Mesothelial cell of epicardium (in vitro differentiated cells): ENCODE measurements around the gene COL5A1. TPM values are rescaled to one million over a fixed set of nuclear protein-coding genes. Genes with fewer than 3 reads are reported as not detected.

ENCODE experiments used
- DNase-seq, 2 experiments: peaks; one replicate each; pipeline ENCODE4 v3.0.0; 2021; ENCODE audit warnings: low spot score in 2 of 2; ENCODE audit not compliant: unreplicated experiment in 2 of 2
- H3K27ac Mint-ChIP-seq: 2 replicates; pipeline ENCODE4 v1.8.0; 2021; ENCODE audit warnings: mixed read lengths
- H3K27me3 Mint-ChIP-seq: 2 replicates; pipeline ENCODE4 v1.8.0; 2021; ENCODE audit warnings: low read depth, mixed read lengths
- H3K36me3 Mint-ChIP-seq: 2 replicates; pipeline ENCODE4 v1.8.0; 2021; ENCODE audit warnings: mixed read lengths
- H3K4me1 Mint-ChIP-seq: 2 replicates; pipeline ENCODE4 v1.8.0; 2021; ENCODE audit warnings: mixed read lengths
- H3K4me3 Mint-ChIP-seq: 2 replicates; pipeline ENCODE4 v1.8.0; 2021; ENCODE audit warnings: mild to moderate bottlenecking, moderate library complexity, mixed read lengths
- H3K9me3 Mint-ChIP-seq: 2 replicates; pipeline ENCODE4 v1.8.0; 2021; ENCODE audit warnings: mixed read lengths
- total RNA-seq: library from RNA; stranded (reverse); gene quantifications from 3 replicates; pipeline ENCODE4 v1.2.1, GENCODE V29; 2021
- TF ChIP-seq, protein P1 (sequence below): fragments of 200-600 bp; sonication (generic); IDR thresholded peaks from one replicate; pipeline ENCODE4 v1.5.0; 2021; ENCODE audit warnings: antibody characterized with exemption; ENCODE audit not compliant: unreplicated experiment

The COL5A1 gene
- total RNA-seq, 1 donor from 2014 or later = 605 TPM

DNA sequence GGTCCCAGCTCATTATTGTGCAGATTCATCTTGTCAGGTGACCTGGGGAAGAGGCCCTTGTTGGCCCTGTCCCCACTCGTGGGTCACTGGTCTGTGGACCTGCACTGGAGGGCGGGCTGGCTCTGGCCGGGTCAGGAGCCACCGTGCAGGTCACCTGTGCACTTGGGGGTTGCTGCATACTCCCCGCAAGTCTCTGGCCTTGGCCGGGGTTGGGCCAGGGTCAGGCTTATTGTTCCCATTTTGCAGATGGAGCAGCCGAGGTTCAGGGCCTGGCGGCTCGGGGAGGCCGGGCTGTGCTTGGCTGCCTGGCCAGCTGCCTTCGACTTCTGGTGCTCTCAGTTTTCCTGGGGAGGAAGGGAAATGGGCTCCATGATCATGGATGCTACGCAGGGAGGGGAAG is 130.7 kb downstream of the COL5A1 start:
- Mint-ChIP-seq H3K9me3 (no peaks in the 10 kb centered on the region), H3K4me3 (no peak overlapping the region), H3K27ac (no peak overlapping the region), H3K27me3 (no peaks in the 10 kb centered on the region), H3K4me1 (peaks cover 18% of the 10 kb centered on the region), H3K36me3 (peaks cover 17% of the 10 kb centered on the region)
- TF ChIP-seq, protein P1, sequence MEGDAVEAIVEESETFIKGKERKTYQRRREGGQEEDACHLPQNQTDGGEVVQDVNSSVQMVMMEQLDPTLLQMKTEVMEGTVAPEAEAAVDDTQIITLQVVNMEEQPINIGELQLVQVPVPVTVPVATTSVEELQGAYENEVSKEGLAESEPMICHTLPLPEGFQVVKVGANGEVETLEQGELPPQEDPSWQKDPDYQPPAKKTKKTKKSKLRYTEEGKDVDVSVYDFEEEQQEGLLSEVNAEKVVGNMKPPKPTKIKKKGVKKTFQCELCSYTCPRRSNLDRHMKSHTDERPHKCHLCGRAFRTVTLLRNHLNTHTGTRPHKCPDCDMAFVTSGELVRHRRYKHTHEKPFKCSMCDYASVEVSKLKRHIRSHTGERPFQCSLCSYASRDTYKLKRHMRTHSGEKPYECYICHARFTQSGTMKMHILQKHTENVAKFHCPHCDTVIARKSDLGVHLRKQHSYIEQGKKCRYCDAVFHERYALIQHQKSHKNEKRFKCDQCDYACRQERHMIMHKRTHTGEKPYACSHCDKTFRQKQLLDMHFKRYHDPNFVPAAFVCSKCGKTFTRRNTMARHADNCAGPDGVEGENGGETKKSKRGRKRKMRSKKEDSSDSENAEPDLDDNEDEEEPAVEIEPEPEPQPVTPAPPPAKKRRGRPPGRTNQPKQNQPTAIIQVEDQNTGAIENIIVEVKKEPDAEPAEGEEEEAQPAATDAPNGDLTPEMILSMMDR = no peak
- DNase-seq = no peak

DNA sequence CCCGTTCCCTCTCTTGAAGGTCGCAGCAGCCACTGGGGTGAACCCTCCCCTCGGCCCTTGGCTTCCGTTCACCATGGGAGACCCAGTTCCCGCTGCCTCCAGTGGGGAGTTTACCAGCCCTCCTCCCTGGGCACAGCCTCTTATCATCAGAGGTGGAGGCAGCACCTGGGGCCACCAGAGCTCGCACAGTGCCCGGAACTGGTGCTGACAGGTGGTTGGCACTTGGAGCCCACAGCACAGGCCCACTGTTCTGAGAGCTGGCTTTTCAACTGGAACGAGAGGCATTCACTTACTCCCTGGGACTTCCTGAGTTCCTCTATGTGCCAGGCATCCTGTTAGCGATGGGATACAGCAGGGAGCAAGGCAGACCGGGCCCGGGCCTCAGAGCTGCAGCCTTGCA is 132.2 kb downstream of the COL5A1 start:
- Mint-ChIP-seq H3K27me3 (no peaks in the 10 kb centered on the region), H3K36me3 (peaks cover 11% of the 10 kb centered on the region), H3K4me1 (peaks cover 18% of the 10 kb centered on the region), H3K9me3 (no peaks in the 10 kb centered on the region), H3K4me3 (no peak overlapping the region), H3K27ac (no peak overlapping the region)
- TF ChIP-seq, protein P1 = no peak
- no peak for DNase-seq

DNA sequence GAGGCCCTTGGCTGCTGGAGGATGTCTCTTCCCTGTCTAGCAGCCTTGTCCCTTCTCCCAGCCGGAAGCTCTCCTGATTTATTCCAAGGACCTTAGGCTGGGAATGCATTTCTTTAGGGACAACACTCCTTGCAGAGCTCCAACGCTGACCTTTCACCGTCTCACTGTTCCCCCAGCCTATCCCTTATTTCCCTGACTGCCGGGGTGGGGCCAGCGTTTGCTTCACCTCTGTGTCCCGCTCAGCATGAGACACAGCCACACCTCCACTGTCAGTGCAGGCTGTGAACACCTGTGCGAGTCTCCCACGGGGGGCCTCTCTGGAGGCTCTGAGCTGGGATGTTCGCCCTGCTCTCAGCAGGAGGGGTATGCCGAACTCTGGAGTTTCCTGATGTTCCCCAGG is 132.8 kb downstream of the COL5A1 start:
- Mint-ChIP-seq H3K4me1 (peaks cover 18% of the 10 kb centered on the region), H3K27me3 (no peaks in the 10 kb centered on the region), H3K9me3 (no peaks in the 10 kb centered on the region), H3K4me3 (no peak overlapping the region), H3K27ac (no peak overlapping the region), H3K36me3 (peaks cover 13% of the 10 kb centered on the region)
- DNase-seq = no peak
- TF ChIP-seq, protein P1 = no peak

DNA sequence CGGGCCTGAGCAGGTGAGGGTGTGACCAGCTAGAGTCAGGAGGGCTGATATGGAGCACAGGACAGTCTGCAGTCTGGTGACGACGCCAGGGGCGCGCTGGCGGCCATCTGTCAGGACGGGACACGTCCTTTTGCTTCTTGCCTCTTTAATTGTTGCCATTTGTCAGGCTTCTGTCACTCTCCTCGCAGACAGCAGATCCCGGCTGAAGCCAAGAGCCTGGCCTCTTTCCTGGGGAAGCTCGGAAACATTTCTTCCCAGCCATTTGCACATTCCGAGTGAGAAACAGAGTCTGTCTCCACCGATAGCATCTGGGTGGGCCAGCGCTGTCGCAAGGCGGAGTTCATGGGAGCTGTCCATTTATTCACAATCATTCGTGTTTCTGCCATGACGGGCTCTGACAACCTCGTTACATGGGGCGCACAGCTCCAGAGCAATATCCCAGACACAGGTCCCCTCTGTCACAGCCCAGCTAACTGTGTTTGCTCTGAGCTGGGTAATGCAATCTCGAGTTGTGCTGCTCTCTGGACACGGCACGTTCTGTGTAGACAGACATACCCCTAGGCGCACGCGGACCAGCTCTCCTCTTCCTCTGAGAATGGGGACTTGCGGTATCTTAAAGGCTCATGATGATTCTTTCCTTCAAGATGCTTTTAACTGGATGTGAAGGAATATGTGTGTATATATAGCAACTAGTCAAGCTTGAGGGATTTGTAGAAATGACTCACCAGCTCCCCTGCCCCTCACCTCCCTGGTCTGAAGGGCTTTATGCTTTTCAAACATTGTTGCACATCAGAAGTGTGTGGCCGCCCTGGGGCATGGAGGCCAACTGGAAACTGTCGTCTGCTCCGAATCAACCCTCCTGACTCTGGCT is 133.7 kb downstream of the COL5A1 start:
- peaks cover 13% of the 10 kb centered on the region for H3K36me3 Mint-ChIP-seq
- no peak for DNase-seq
- no peaks in the 10 kb centered on the region for H3K27me3 Mint-ChIP-seq
- no peak overlapping the region for H3K4me3 Mint-ChIP-seq
- peak overlapping the region; percentile 67 for H3K27ac Mint-ChIP-seq
- H3K4me1 Mint-ChIP-seq = peaks cover 18% of the 10 kb centered on the region
- TF ChIP-seq, protein P1 = no peak
- no peaks in the 10 kb centered on the region for H3K9me3 Mint-ChIP-seq

DNA sequence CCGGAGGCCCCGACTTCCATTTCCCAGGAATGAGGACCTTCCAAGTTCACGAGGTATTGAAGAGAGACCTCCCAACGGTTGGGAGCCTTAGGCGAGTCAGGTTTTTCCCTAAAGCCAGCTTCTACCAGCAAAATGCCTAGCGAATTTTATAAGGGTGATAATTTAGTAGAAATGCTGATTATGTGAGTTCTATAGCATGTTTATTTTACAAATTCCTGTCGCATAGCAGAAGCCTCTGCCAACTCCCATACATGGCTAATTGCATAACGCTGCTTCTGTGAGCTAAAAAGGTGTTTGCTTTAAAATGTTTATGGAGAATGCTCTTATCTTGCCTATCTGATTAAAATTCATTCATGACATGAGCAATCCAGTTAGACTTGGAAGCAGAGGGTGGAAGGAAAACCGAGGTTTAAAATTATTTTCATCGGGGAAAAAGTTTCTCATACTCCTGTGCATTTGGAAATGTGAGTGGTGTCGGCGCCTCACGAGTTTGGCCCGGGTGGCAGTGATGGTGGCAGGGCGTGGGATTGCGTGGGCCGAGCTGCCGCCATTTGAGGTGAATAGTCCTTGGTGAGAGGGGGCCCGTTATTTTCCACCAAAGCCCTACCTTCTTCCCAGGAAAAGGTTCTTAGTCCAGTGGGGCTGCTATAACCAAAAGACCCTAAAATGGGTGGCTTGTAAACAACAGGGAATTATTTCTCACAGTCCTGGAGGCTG is 134.6 kb downstream of the COL5A1 start:
- H3K36me3 Mint-ChIP-seq = peaks cover 11% of the 10 kb centered on the region
- no peak overlapping the region for H3K4me3 Mint-ChIP-seq
- no peak for DNase-seq
- peaks cover 18% of the 10 kb centered on the region for H3K4me1 Mint-ChIP-seq
- TF ChIP-seq, protein P1 = no peak
- no peaks in the 10 kb centered on the region for H3K9me3 Mint-ChIP-seq
- no peaks in the 10 kb centered on the region for H3K27me3 Mint-ChIP-seq
- H3K27ac Mint-ChIP-seq = peak overlapping the region; percentile 67
